Activated naive CD8-positive, alpha-beta T cell (primary cell): Measurements from ENCODE around the gene RSL1D1.

Experiments
- H3K27ac Mint-ChIP-seq: one replicate; pipeline ENCODE4 v1.8.0; 2021; ENCODE audit warnings: mixed read lengths
- H3K27me3 Mint-ChIP-seq: one replicate; pipeline ENCODE4 v1.8.0; 2021; ENCODE audit warnings: mixed read lengths
- H3K36me3 Mint-ChIP-seq: one replicate; pipeline ENCODE4 v1.8.0; 2021; ENCODE audit warnings: mixed read lengths
- H3K4me1 Mint-ChIP-seq: one replicate; pipeline ENCODE4 v1.8.0; 2021; ENCODE audit warnings: low read depth, mixed read lengths
- H3K4me3 Mint-ChIP-seq: one replicate; pipeline ENCODE4 v1.8.0; 2021; ENCODE audit warnings: mild to moderate bottlenecking, mixed read lengths
- H3K9me3 Mint-ChIP-seq: one replicate; pipeline ENCODE4 v1.8.0; 2021; ENCODE audit warnings: low read depth, mixed read lengths

RSL1D1 gene

GRCh38 chr16:11851294-11852091 is at the start of gene RSL1D1:
Gene RSL1D1, minus strand, starts transcription at chr16:11851542. Its CDS starts 30 bp downstream, at chr16:11851512.
- H3K27ac Mint-ChIP-seq: peak within 1 kb of the TSS; percentile 96
- H3K4me1 Mint-ChIP-seq: peaks cover 61% of the 10 kb centered on the region
- H3K36me3 Mint-ChIP-seq: peaks cover 7% of the 10 kb centered on the region
- H3K9me3 Mint-ChIP-seq: no peaks in the 10 kb centered on the region
- peak within 1 kb of the TSS; percentile 99 for H3K4me3 Mint-ChIP-seq
- no peaks in the 10 kb centered on the region for H3K27me3 Mint-ChIP-seq

- peaks cover 64% of the 10 kb centered on the region for H3K4me1 Mint-ChIP-seq
- peak overlapping the region; percentile 42 for H3K27ac Mint-ChIP-seq
- no peak overlapping the region for H3K4me3 Mint-ChIP-seq
- no peaks in the 10 kb centered on the region for H3K27me3 Mint-ChIP-seq
- no peaks in the 10 kb centered on the region for H3K9me3 Mint-ChIP-seq
- H3K36me3 Mint-ChIP-seq: no peaks in the 10 kb centered on the region
Measured at GRCh38 chr16:11901091-11901490, 49.7 kb upstream of the RSL1D1 start.

GRCh38 chr16:11896486-11897176 is 45.3 kb upstream of the RSL1D1 start:
- Mint-ChIP-seq H3K9me3 (no peaks in the 10 kb centered on the region), H3K36me3 (peaks cover 3% of the 10 kb centered on the region), H3K4me3 (no peak overlapping the region), H3K4me1 (peaks cover 44% of the 10 kb centered on the region), H3K27me3 (no peaks in the 10 kb centered on the region), H3K27ac (peak overlapping the region; percentile 30)

- Mint-ChIP-seq H3K9me3 (no peaks in the 10 kb centered on the region), H3K4me1 (peaks cover 19% of the 10 kb centered on the region), H3K27me3 (no peaks in the 10 kb centered on the region), H3K4me3 (no peak overlapping the region), H3K36me3 (peaks cover 3% of the 10 kb centered on the region), H3K27ac (no peak overlapping the region)
Measured at GRCh38 chr16:11893571-11893970, 42.2 kb upstream of the RSL1D1 start.

- H3K27ac Mint-ChIP-seq: no peak overlapping the region
- H3K9me3 Mint-ChIP-seq: no peaks in the 10 kb centered on the region
- no peaks in the 10 kb centered on the region for H3K27me3 Mint-ChIP-seq
- H3K36me3 Mint-ChIP-seq: peaks cover 3% of the 10 kb centered on the region
- no peak overlapping the region for H3K4me3 Mint-ChIP-seq
- peaks cover 14% of the 10 kb centered on the region for H3K4me1 Mint-ChIP-seq
Measured at GRCh38 chr16:11892761-11893160, 41.4 kb upstream of the RSL1D1 start.

- H3K4me1 Mint-ChIP-seq: peaks cover 2% of the 10 kb centered on the region
- no peak overlapping the region for H3K4me3 Mint-ChIP-seq
- no peaks in the 10 kb centered on the region for H3K9me3 Mint-ChIP-seq
- no peaks in the 10 kb centered on the region for H3K27me3 Mint-ChIP-seq
- H3K27ac Mint-ChIP-seq: no peak overlapping the region
- H3K36me3 Mint-ChIP-seq: peaks cover 3% of the 10 kb centered on the region
Measured at GRCh38 chr16:11890231-11890965, 39.1 kb upstream of the RSL1D1 start.

- Mint-ChIP-seq H3K27me3 (no peaks in the 10 kb centered on the region), H3K4me3 (no peak overlapping the region), H3K9me3 (no peaks in the 10 kb centered on the region), H3K27ac (no peak overlapping the region), H3K36me3 (peaks cover 2% of the 10 kb centered on the region), H3K4me1 (no peaks in the 10 kb centered on the region)
Measured at GRCh38 chr16:11886881-11887280, 35.5 kb upstream of the RSL1D1 start.

GRCh38 chr16:11884035-11884434 is 32.7 kb upstream of the RSL1D1 start:
- Mint-ChIP-seq H3K9me3 (no peaks in the 10 kb centered on the region), H3K4me3 (no peak overlapping the region), H3K36me3 (peaks cover 5% of the 10 kb centered on the region), H3K27ac (peak overlapping the region; percentile 28), H3K27me3 (no peaks in the 10 kb centered on the region), H3K4me1 (peaks cover 2% of the 10 kb centered on the region)

- Mint-ChIP-seq H3K36me3 (peaks cover 8% of the 10 kb centered on the region), H3K4me1 (peaks cover 2% of the 10 kb centered on the region), H3K27ac (peak overlapping the region; percentile 70), H3K4me3 (no peak overlapping the region), H3K9me3 (no peaks in the 10 kb centered on the region), H3K27me3 (no peaks in the 10 kb centered on the region)
Measured at GRCh38 chr16:11880007-11880406, 28.7 kb upstream of the RSL1D1 start.

GRCh38 chr16:11877374-11877773 is 26.0 kb upstream of the RSL1D1 start:
- no peaks in the 10 kb centered on the region for H3K9me3 Mint-ChIP-seq
- no peak overlapping the region for H3K27ac Mint-ChIP-seq
- peaks cover 4% of the 10 kb centered on the region for H3K4me1 Mint-ChIP-seq
- H3K4me3 Mint-ChIP-seq: no peak overlapping the region
- H3K27me3 Mint-ChIP-seq: no peaks in the 10 kb centered on the region
- peaks cover 10% of the 10 kb centered on the region for H3K36me3 Mint-ChIP-seq

GRCh38 chr16:11876306-11876705 is 25.0 kb upstream of the RSL1D1 start:
- Mint-ChIP-seq H3K4me3 (no peak overlapping the region), H3K4me1 (peaks cover 4% of the 10 kb centered on the region), H3K36me3 (peaks cover 10% of the 10 kb centered on the region), H3K9me3 (no peaks in the 10 kb centered on the region), H3K27me3 (no peaks in the 10 kb centered on the region), H3K27ac (peak overlapping the region; percentile 22)

- peaks cover 10% of the 10 kb centered on the region for H3K36me3 Mint-ChIP-seq
Measured at GRCh38 chr16:11875721-11876120, 24.4 kb upstream of the RSL1D1 start.

GRCh38 chr16:11871193-11871592 is 19.9 kb upstream of the RSL1D1 start:
- no peaks in the 10 kb centered on the region for H3K27me3 Mint-ChIP-seq
- H3K36me3 Mint-ChIP-seq: peaks cover 13% of the 10 kb centered on the region
- H3K27ac Mint-ChIP-seq: no peak overlapping the region
- H3K9me3 Mint-ChIP-seq: no peaks in the 10 kb centered on the region
- H3K4me1 Mint-ChIP-seq: peaks cover 10% of the 10 kb centered on the region
- H3K4me3 Mint-ChIP-seq: no peak overlapping the region

More at GRCh38 chr16:11875721-11876120, 24.4 kb upstream of the RSL1D1 start:
- H3K4me1 Mint-ChIP-seq: peaks cover 4% of the 10 kb centered on the region
- H3K9me3 Mint-ChIP-seq: no peaks in the 10 kb centered on the region
- H3K4me3 Mint-ChIP-seq: no peak overlapping the region
- no peaks in the 10 kb centered on the region for H3K27me3 Mint-ChIP-seq
- H3K27ac Mint-ChIP-seq: no peak overlapping the region

- Mint-ChIP-seq H3K27me3 (no peaks in the 10 kb centered on the region), H3K4me1 (peaks cover 17% of the 10 kb centered on the region), H3K27ac (no peak overlapping the region), H3K36me3 (peaks cover 10% of the 10 kb centered on the region), H3K9me3 (no peaks in the 10 kb centered on the region), H3K4me3 (no peak overlapping the region)
Measured at GRCh38 chr16:11870399-11870798, 19.1 kb upstream of the RSL1D1 start.
